Tibial nerve (tissue), 4 donors: Measurements from ENCODE around the gene SHC4. TPM values are rescaled to one million over a fixed set of nuclear protein-coding genes. Genes with fewer than 3 reads are reported as not detected.

Experiments
- DNase-seq, 2 donors: peaks; one replicate each; pipeline ENCODE4 v3.0.0-alpha.2; 2019; ENCODE audit warnings: low spot score in 2 of 2
- H3K27ac ChIP-seq, 4 donors: fragments of 200-600 bp; sonication (generic) in 3 of 4; one replicate each; pipeline ENCODE4 v1.5.1; 2017 to 2019; ENCODE audit warnings: mild to moderate bottlenecking in 1 of 4
- H3K27me3 ChIP-seq, 2 donors: fragments of 200-600 bp; sonication (generic) in 1 of 2; one replicate each; pipeline versions ENCODE4 v1.5.1 to v1.6.0; 2017 to 2019
- H3K36me3 ChIP-seq, 3 donors: fragments of 200-600 bp; sonication (generic); one replicate each; pipeline ENCODE4 v1.5.1; 2018 to 2019
- H3K4me1 ChIP-seq, 4 donors: fragments of 200-600 bp; sonication (generic) in 3 of 4; one replicate each; pipeline ENCODE4 v1.5.1; 2017 to 2019
- H3K4me3 ChIP-seq, 4 donors: fragments of 200-600 bp; sonication (generic) in 3 of 4; one replicate each; pipeline ENCODE4 v1.5.1; 2017 to 2019; ENCODE audit warnings: mild to moderate bottlenecking in 1 of 4, moderate library complexity in 1 of 4
- H3K9me3 ChIP-seq, 4 donors: fragments of 200-600 bp; sonication (generic) in 3 of 4; one replicate each; pipeline ENCODE4 v1.5.1; 2017 to 2019
- EP300 ChIP-seq, 2 donors: sonication (generic); formaldehyde crosslinking; IDR thresholded peaks; one replicate each; pipeline ENCODE4 v1.6.1; 2017; ENCODE audit warnings: antibody characterized with exemption in 2 of 2, mild to moderate bottlenecking in 1 of 2
- POLR2A ChIP-seq, 2 donors: fragments of 450-650 bp; IDR thresholded peaks; one replicate each; pipeline ENCODE4 v1.6.1; 2017; ENCODE audit warnings: antibody characterized with exemption in 2 of 2, mild to moderate bottlenecking in 2 of 2, moderate library complexity in 2 of 2
- WGBS, 2 donors: methylation state at CpG; one replicate each; pipeline ENCODE4 v1.1.5; 2018; 5-methylcytosine and 5-hydroxymethylcytosine counted together
- total RNA-seq, 4 donors: library from RNA; depleted of rRNA; stranded (reverse); fragments of >200 nt; gene quantifications; one replicate each; pipeline ENCODE4 v1.1.0, GENCODE V29; 2016
- TF ChIP-seq, protein P1 (sequence below), 5 experiments: fragments of 200-600 bp in 3 of 5; fragments of 450-650 bp in 2 of 5; sonication (generic) in 3 of 5; IDR thresholded peaks; one replicate each; pipeline ENCODE4 v1.5.1; 2016 to 2019; ENCODE audit warnings: antibody characterized with exemption in 5 of 5, mild to moderate bottlenecking in 3 of 5, moderate library complexity in 2 of 5

The SHC4 gene
- total RNA-seq, 4 donors from 2014 or later: 36.9 to 71.7 (median 47.5) TPM

DNA sequence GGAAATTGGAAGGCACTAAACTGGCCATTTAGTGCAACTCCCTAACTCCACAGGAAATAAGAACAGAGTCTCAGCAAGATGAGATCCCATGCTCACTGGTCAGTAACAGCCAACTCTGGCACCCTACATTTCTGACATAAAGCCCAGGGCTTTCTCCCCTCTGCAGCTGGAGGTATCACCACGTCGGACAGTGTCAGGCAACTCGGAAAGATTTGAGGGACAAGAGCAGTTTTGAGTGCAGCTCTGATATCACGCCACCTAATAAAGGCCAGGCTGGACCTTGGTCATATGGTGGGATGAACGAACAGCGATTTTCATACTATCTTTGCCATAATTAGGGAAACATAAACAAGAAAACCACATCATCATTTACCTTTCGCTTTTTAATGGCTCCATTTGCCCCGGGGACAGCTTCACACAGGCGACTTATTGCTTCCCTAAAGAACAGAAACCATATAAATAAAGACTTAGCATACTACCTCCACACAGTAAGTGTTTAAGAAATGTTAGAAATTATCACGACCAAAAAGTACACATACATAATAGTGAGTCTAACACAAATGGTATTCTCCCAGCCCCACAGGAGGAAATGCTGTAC, 73.2 kb downstream of the SHC4 start:
- H3K4me1 ChIP-seq: peaks cover 0 to 23% (median 0%) of the 10 kb centered on the region in 4 donors
- no peaks in the 10 kb centered on the region for H3K27me3 ChIP-seq
- H3K27ac ChIP-seq: peak overlapping the region; percentile 13 to 95 (median 66)
- 59 to 67% methylated on average over 10 of the region's 10 CpGs for WGBS, 2 donors
- H3K4me3 ChIP-seq: no peak overlapping the region
- DNase-seq: no peak
- no peaks in the 10 kb centered on the region for H3K36me3 ChIP-seq
- TF ChIP-seq EP300 (IDR thresholded peaks at IDR 0.05): no peak
- TF ChIP-seq, protein P1, sequence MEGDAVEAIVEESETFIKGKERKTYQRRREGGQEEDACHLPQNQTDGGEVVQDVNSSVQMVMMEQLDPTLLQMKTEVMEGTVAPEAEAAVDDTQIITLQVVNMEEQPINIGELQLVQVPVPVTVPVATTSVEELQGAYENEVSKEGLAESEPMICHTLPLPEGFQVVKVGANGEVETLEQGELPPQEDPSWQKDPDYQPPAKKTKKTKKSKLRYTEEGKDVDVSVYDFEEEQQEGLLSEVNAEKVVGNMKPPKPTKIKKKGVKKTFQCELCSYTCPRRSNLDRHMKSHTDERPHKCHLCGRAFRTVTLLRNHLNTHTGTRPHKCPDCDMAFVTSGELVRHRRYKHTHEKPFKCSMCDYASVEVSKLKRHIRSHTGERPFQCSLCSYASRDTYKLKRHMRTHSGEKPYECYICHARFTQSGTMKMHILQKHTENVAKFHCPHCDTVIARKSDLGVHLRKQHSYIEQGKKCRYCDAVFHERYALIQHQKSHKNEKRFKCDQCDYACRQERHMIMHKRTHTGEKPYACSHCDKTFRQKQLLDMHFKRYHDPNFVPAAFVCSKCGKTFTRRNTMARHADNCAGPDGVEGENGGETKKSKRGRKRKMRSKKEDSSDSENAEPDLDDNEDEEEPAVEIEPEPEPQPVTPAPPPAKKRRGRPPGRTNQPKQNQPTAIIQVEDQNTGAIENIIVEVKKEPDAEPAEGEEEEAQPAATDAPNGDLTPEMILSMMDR (IDR thresholded peaks at IDR 0.05): no peak
- TF ChIP-seq POLR2A (IDR thresholded peaks at IDR 0.05): no peak
- H3K9me3 ChIP-seq: no peaks in the 10 kb centered on the region

DNA sequence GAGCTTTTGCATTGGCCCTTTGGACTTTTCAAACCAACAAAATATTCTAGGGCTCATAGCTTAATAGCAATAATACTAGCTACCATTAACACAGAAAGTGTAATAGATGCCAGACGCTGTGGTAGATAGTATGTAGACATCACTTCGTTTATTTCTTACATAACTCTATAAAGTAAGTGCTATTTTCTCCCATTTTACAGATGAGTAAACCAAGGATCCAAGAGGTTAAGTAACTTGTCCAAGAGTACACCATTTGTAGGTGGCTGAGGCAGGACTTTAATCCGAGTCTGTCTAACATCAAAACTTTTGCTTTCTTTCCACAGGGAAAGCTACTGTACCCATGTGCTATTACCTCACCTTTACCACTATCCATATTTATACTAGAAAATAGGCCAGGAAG, 73.8 kb downstream of the SHC4 start:
- DNase-seq: no peak
- no peak overlapping the region for H3K4me3 ChIP-seq
- H3K27me3 ChIP-seq: no peaks in the 10 kb centered on the region
- no peaks in the 10 kb centered on the region for H3K9me3 ChIP-seq
- TF ChIP-seq EP300 (IDR thresholded peaks at IDR 0.05) (no peak), POLR2A (IDR thresholded peaks at IDR 0.05) (no peak)
- TF ChIP-seq, protein P1 (IDR thresholded peaks at IDR 0.05): no peak
- H3K27ac ChIP-seq: peak overlapping the region; percentile 13 to 95 (median 66)
- H3K4me1 ChIP-seq: peaks cover 0 to 21% (median 0%) of the 10 kb centered on the region in 4 donors
- H3K36me3 ChIP-seq: no peaks in the 10 kb centered on the region
- WGBS, 2 donors: 83 to 85% methylated on average over 3 of the region's 3 CpGs

DNA sequence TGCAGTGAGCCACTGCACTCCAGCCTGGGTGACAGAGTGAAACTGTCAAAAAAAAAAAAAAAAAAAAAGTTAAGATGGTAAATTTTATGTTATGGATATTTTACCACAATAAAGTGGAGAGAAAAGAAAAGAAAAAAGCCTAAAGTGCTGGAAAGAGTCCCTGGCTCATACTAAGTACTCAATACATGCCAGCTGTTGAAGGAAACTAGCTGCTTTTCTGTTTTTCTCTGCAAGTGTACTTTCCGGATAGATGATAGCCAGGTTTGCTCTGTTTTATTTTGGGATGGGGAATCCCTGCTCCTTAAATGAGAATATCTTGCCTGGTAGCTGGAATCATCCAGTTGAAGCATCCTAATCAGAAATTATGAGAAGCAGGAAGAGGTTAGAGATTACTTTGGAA, 74.9 kb downstream of the SHC4 start:
- DNase-seq: no peak
- Histone ChIP-seq H3K27me3 (no peaks in the 10 kb centered on the region), H3K27ac (peak overlapping the region in 3 of 4 donors; percentile 54 to 95 (median 78)), H3K4me1 (peaks cover 0 to 21% (median 0%) of the 10 kb centered on the region in 4 donors), H3K4me3 (no peak overlapping the region), H3K9me3 (no peaks in the 10 kb centered on the region), H3K36me3 (no peaks in the 10 kb centered on the region)
- TF ChIP-seq, protein P1 (IDR thresholded peaks at IDR 0.05): no peak
- no peak for TF ChIP-seq POLR2A (IDR thresholded peaks at IDR 0.05)
- TF ChIP-seq EP300 (IDR thresholded peaks at IDR 0.05): no peak
- 39 to 45% methylated on average over 1 of the region's 1 CpG for WGBS, 2 donors

DNA sequence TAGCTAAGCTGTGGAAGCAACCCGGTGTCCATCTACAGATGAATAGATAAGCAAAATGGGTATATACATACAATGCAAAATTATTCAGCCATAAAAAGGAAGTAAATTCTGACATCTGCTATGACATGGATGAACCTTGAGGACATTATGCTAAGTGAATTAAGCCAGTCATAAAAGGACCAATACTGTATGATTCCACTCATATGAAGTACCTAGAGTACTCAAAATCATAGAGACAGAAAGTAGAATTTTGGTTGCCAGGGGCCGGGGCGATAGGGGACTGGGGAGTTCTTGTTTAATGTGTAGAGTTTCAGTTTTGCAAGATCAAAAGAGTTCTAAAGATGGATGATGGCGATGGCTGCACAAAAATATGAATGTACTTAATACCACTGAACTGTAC, 75.5 kb downstream of the SHC4 start:
- H3K4me3 ChIP-seq: no peak overlapping the region
- H3K27ac ChIP-seq: peak overlapping the region in 3 of 4 donors; percentile 18 to 95 (median 78)
- H3K4me1 ChIP-seq: peaks cover 0 to 21% (median 0%) of the 10 kb centered on the region in 4 donors
- TF ChIP-seq, protein P1 (IDR thresholded peaks at IDR 0.05): no peak
- TF ChIP-seq EP300 (IDR thresholded peaks at IDR 0.05): no peak
- TF ChIP-seq POLR2A (IDR thresholded peaks at IDR 0.05): no peak
- no peak for DNase-seq
- 79 to 93% methylated on average over 4 of the region's 4 CpGs for WGBS, 2 donors
- H3K27me3 ChIP-seq: no peaks in the 10 kb centered on the region
- no peaks in the 10 kb centered on the region for H3K9me3 ChIP-seq
- no peaks in the 10 kb centered on the region for H3K36me3 ChIP-seq

DNA sequence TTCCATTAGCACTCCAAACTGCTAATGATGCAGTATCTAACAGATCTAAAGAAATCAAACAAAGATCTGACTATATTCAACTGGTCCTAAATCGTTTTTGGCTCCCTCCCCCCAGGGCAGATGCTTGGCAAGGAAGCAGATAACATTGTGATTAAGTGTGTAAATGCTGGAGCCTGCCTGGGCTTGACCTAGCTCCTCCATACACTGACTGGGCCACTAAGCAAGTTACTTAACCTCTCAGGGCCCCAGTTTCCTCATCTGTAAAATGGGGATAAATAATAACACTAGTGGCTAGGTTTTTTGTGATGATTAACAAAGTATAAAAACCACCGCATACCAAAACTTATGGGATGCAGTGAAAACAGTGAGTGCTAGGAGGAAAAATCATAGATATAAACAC, 76.6 kb downstream of the SHC4 start:
- H3K27me3 ChIP-seq: no peaks in the 10 kb centered on the region
- WGBS, 2 donors: 51 to 61% methylated on average over 2 of the region's 2 CpGs
- H3K27ac ChIP-seq: peak overlapping the region in 2 of 4 donors; percentile 55 to 78
- no peak for DNase-seq
- TF ChIP-seq POLR2A (IDR thresholded peaks at IDR 0.05) (no peak), EP300 (IDR thresholded peaks at IDR 0.05) (no peak)
- TF ChIP-seq, protein P1 (IDR thresholded peaks at IDR 0.05): no peak
- H3K4me1 ChIP-seq: peaks cover 0 to 29% (median 0%) of the 10 kb centered on the region in 4 donors
- H3K36me3 ChIP-seq: no peaks in the 10 kb centered on the region
- no peak overlapping the region for H3K4me3 ChIP-seq
- no peaks in the 10 kb centered on the region for H3K9me3 ChIP-seq
